SK-N-SH treated with all-trans-retinoic acid at 6 μM for 48 hours (cell line): ENCODE measurements around the gene SMIM45.

ENCODE experiments used
- ATAC-seq: fragments of 200-7000 bp; cut with Tn5 transposase; 3 replicates; pipeline ENCODE4 v1.9.1; 2020; ENCODE audit warnings: mild to moderate bottlenecking, moderate library complexity
- ARNTL ChIP-seq: fragments of 450-650 bp; formaldehyde crosslinking; IDR thresholded peaks from 2 replicates; pipeline ENCODE4 v1.5.0; 2020; ENCODE audit warnings: low read depth, mild to moderate bottlenecking, moderate library complexity, borderline replicate concordance
- CREB5 ChIP-seq: fragments of 250-450 bp; sonication (Bioruptor Pico); IDR thresholded peaks from 2 replicates; pipeline ENCODE4 v1.5.1; 2020; ENCODE audit warnings: low read depth, mild to moderate bottlenecking, moderate library complexity
- CSDC2 ChIP-seq: fragments of 250-450 bp; sonication (Bioruptor Pico); IDR thresholded peaks from 2 replicates; pipeline ENCODE4 v1.5.0; 2020; ENCODE audit warnings: mild to moderate bottlenecking, moderate library complexity
- CSRNP3 ChIP-seq: fragments of 250-450 bp; sonication (Bioruptor Pico); IDR thresholded peaks from 2 replicates; pipeline ENCODE4 v1.5.1; 2021; ENCODE audit warnings: mild to moderate bottlenecking, moderate library complexity
- GLIS3 ChIP-seq: fragments of 250-450 bp; sonication (Bioruptor Pico); IDR thresholded peaks from 2 replicates; pipeline ENCODE4 v1.5.0; 2020; ENCODE audit warnings: mild to moderate bottlenecking, moderate library complexity
- PATZ1 ChIP-seq: fragments of 250-450 bp; sonication (Bioruptor Pico); IDR thresholded peaks from 2 replicates; pipeline ENCODE4 v1.8.0; 2020; ENCODE audit warnings: mild to moderate bottlenecking, moderate library complexity, borderline replicate concordance
- POU6F1 ChIP-seq: fragments of 250-450 bp; sonication (Bioruptor Pico); IDR thresholded peaks from 2 replicates; pipeline ENCODE4 v1.8.0; 2021; ENCODE audit warnings: low read depth, mild to moderate bottlenecking, moderate library complexity, borderline replicate concordance
- PPARA ChIP-seq: fragments of 250-450 bp; sonication (Bioruptor Pico); IDR thresholded peaks from 2 replicates; pipeline ENCODE4 v1.5.0; 2020; ENCODE audit warnings: mild to moderate bottlenecking, borderline replicate concordance
- RARB ChIP-seq: fragments of 250-450 bp; sonication (Bioruptor Pico); IDR thresholded peaks from 2 replicates; pipeline ENCODE4 v1.8.0; 2021; ENCODE audit warnings: mild to moderate bottlenecking, moderate library complexity
- SNAI2 ChIP-seq: fragments of 250-450 bp; sonication (Bioruptor Pico); IDR thresholded peaks from 2 replicates; pipeline ENCODE4 v1.5.0; 2020; ENCODE audit warnings: mild to moderate bottlenecking, moderate library complexity
- TCF4 ChIP-seq: fragments of 250-450 bp; sonication (Bioruptor Pico); IDR thresholded peaks from 2 replicates; pipeline ENCODE4 v1.8.0; 2021; ENCODE audit warnings: mild to moderate bottlenecking, moderate library complexity, borderline replicate concordance
- TSHZ2 ChIP-seq: fragments of 250-450 bp; sonication (Bioruptor Pico); IDR thresholded peaks from 2 replicates; pipeline ENCODE4 v1.5.0; 2020; ENCODE audit warnings: mild to moderate bottlenecking, moderate library complexity
- ZC3H10 ChIP-seq: fragments of 250-450 bp; sonication (Bioruptor Pico); IDR thresholded peaks from 2 replicates; pipeline ENCODE4 v1.5.1; 2021; ENCODE audit warnings: mild to moderate bottlenecking, moderate library complexity
- ZNF70 ChIP-seq: fragments of 450-650 bp; formaldehyde crosslinking; IDR thresholded peaks from 2 replicates; pipeline ENCODE4 v1.5.0; 2020; ENCODE audit warnings: mild to moderate bottlenecking, moderate library complexity

Gene SMIM45

GRCh38 chr22:41911001-41911611 is 40.8 kb upstream of the SMIM45 start (continued):
- no peak for TF ChIP-seq TSHZ2 (CRISPR knock-in tag)
- TF ChIP-seq CSRNP3 = no peak

- no peak for ATAC-seq
- no peak for TF ChIP-seq ZC3H10
- TF ChIP-seq CSRNP3 = no peak
- no peak for TF ChIP-seq SNAI2 (CRISPR knock-in tag)
- no peak for TF ChIP-seq POU6F1 (CRISPR knock-in tag)
- TF ChIP-seq CSDC2 = no peak
- TF ChIP-seq CREB5 (CRISPR knock-in tag) = no peak
- TF ChIP-seq ARNTL = no peak
- no peak for TF ChIP-seq TCF4 (CRISPR knock-in tag)
- no peak for TF ChIP-seq PPARA (CRISPR knock-in tag)
- TF ChIP-seq ZNF70 (CRISPR knock-in tag) = no peak
- no peak for TF ChIP-seq GLIS3 (CRISPR knock-in tag)
- no peak for TF ChIP-seq PATZ1 (CRISPR knock-in tag)
- no peak for TF ChIP-seq RARB
- TF ChIP-seq TSHZ2 (CRISPR knock-in tag) = no peak
Measured at GRCh38 chr22:41912338-41913039, 39.5 kb upstream of the SMIM45 start.
